Tibial nerve (tissue), 4 donors: Measurements from ENCODE around the gene SIGLEC7. TPM values are rescaled to one million over a fixed set of nuclear protein-coding genes. Genes with fewer than 3 reads are reported as not detected.

Experiments used
- DNase-seq, 2 donors: peaks; one replicate each; pipeline ENCODE4 v3.0.0-alpha.2; 2019; ENCODE audit warnings: low spot score in 2 of 2
- H3K27ac ChIP-seq, 4 donors: fragments of 200-600 bp; sonication (generic) in 3 of 4; one replicate each; pipeline ENCODE4 v1.5.1; 2017 to 2019; ENCODE audit warnings: mild to moderate bottlenecking in 1 of 4
- H3K27me3 ChIP-seq, 2 donors: fragments of 200-600 bp; sonication (generic) in 1 of 2; one replicate each; pipeline versions ENCODE4 v1.5.1 to v1.6.0; 2017 to 2019
- H3K36me3 ChIP-seq, 3 donors: fragments of 200-600 bp; sonication (generic); one replicate each; pipeline ENCODE4 v1.5.1; 2018 to 2019
- H3K4me1 ChIP-seq, 4 donors: fragments of 200-600 bp; sonication (generic) in 3 of 4; one replicate each; pipeline ENCODE4 v1.5.1; 2017 to 2019
- H3K4me3 ChIP-seq, 4 donors: fragments of 200-600 bp; sonication (generic) in 3 of 4; one replicate each; pipeline ENCODE4 v1.5.1; 2017 to 2019; ENCODE audit warnings: mild to moderate bottlenecking in 1 of 4, moderate library complexity in 1 of 4
- H3K9me3 ChIP-seq, 4 donors: fragments of 200-600 bp; sonication (generic) in 3 of 4; one replicate each; pipeline ENCODE4 v1.5.1; 2017 to 2019
- CTCF ChIP-seq, 5 experiments: fragments of 200-600 bp in 3 of 5; fragments of 450-650 bp in 2 of 5; sonication (generic) in 3 of 5; IDR thresholded peaks; one replicate each; pipeline ENCODE4 v1.5.1; 2016 to 2019; ENCODE audit warnings: antibody characterized with exemption in 5 of 5, mild to moderate bottlenecking in 3 of 5, moderate library complexity in 2 of 5
- EP300 ChIP-seq, 2 donors: sonication (generic); formaldehyde crosslinking; IDR thresholded peaks; one replicate each; pipeline ENCODE4 v1.6.1; 2017; ENCODE audit warnings: antibody characterized with exemption in 2 of 2, mild to moderate bottlenecking in 1 of 2
- POLR2A ChIP-seq, 2 donors: fragments of 450-650 bp; IDR thresholded peaks; one replicate each; pipeline ENCODE4 v1.6.1; 2017; ENCODE audit warnings: antibody characterized with exemption in 2 of 2, mild to moderate bottlenecking in 2 of 2, moderate library complexity in 2 of 2
- WGBS, 2 donors: methylation state at CpG; one replicate each; pipeline ENCODE4 v1.1.5; 2018; 5-methylcytosine and 5-hydroxymethylcytosine counted together
- total RNA-seq, 4 donors: library from RNA; depleted of rRNA; stranded (reverse); fragments of >200 nt; gene quantifications; one replicate each; pipeline ENCODE4 v1.1.0, GENCODE V29; 2016

The SIGLEC7 gene
- total RNA-seq, 4 donors from 2014 or later, result 0.42 to 7.5 (median 1.1) TPM

- H3K4me3 ChIP-seq, result no peak overlapping the region
- no peak for DNase-seq
- WGBS, 2 donors, result 78 to 84% methylated on average over 4 of the region's 4 CpGs
- no peak for TF ChIP-seq CTCF (IDR thresholded peaks at IDR 0.05)
- TF ChIP-seq POLR2A (IDR thresholded peaks at IDR 0.05), result no peak
- no peak for TF ChIP-seq EP300 (IDR thresholded peaks at IDR 0.05)
- no peak overlapping the region for H3K27ac ChIP-seq
- H3K4me1 ChIP-seq, result no peaks in the 10 kb centered on the region
- no peaks in the 10 kb centered on the region for H3K27me3 ChIP-seq
- H3K36me3 ChIP-seq, result no peaks in the 10 kb centered on the region
- no peaks in the 10 kb centered on the region for H3K9me3 ChIP-seq
These were observed 17.6 kb downstream of the SIGLEC7 start for GRCh38 chr19:51159656-51160055.

- no peak for TF ChIP-seq POLR2A (IDR thresholded peaks at IDR 0.05)
- no peak for TF ChIP-seq CTCF (IDR thresholded peaks at IDR 0.05)
- no peak for TF ChIP-seq EP300 (IDR thresholded peaks at IDR 0.05)
- H3K27ac ChIP-seq, result no peak overlapping the region
- DNase-seq, result no peak
- 72 to 88% methylated on average over 1 of the region's 1 CpG for WGBS, 2 donors
- no peaks in the 10 kb centered on the region for H3K4me1 ChIP-seq
- H3K4me3 ChIP-seq, result no peak overlapping the region
- H3K36me3 ChIP-seq, result no peaks in the 10 kb centered on the region
- H3K9me3 ChIP-seq, result no peaks in the 10 kb centered on the region
- H3K27me3 ChIP-seq, result no peaks in the 10 kb centered on the region
These were observed 19.2 kb downstream of the SIGLEC7 start for GRCh38 chr19:51161266-51161665.

GRCh38 chr19:51161867-51162496 lies 19.9 kb downstream of the SIGLEC7 start:
- Histone ChIP-seq H3K9me3 (no peaks in the 10 kb centered on the region), H3K36me3 (no peaks in the 10 kb centered on the region), H3K4me3 (no peak overlapping the region), H3K27me3 (no peaks in the 10 kb centered on the region), H3K4me1 (no peaks in the 10 kb centered on the region), H3K27ac (no peak overlapping the region)
- 85 to 89% methylated on average over 4 of the region's 4 CpGs for WGBS, 2 donors
- TF ChIP-seq POLR2A (IDR thresholded peaks at IDR 0.05), result no peak
- no peak for TF ChIP-seq EP300 (IDR thresholded peaks at IDR 0.05)
- TF ChIP-seq CTCF (IDR thresholded peaks at IDR 0.05), result no peak
- DNase-seq, result no peak

GRCh38 chr19:51163257-51163656 lies 21.2 kb downstream of the SIGLEC7 start:
- no peak overlapping the region for H3K27ac ChIP-seq
- H3K4me1 ChIP-seq, result no peaks in the 10 kb centered on the region
- no peak for TF ChIP-seq POLR2A (IDR thresholded peaks at IDR 0.05)
- TF ChIP-seq EP300 (IDR thresholded peaks at IDR 0.05), result no peak
- no peak for TF ChIP-seq CTCF (IDR thresholded peaks at IDR 0.05)
- 75 to 79% methylated on average over 3 of the region's 3 CpGs for WGBS, 2 donors
- no peaks in the 10 kb centered on the region for H3K27me3 ChIP-seq
- no peaks in the 10 kb centered on the region for H3K9me3 ChIP-seq
- no peak overlapping the region for H3K4me3 ChIP-seq
- no peaks in the 10 kb centered on the region for H3K36me3 ChIP-seq
- DNase-seq, result no peak

- Histone ChIP-seq H3K27me3 (no peaks in the 10 kb centered on the region), H3K9me3 (no peaks in the 10 kb centered on the region), H3K36me3 (no peaks in the 10 kb centered on the region), H3K4me1 (peaks cover 0 to 3% (median 0%) of the 10 kb centered on the region in 4 donors), H3K4me3 (no peak overlapping the region), H3K27ac (no peak overlapping the region)
- TF ChIP-seq CTCF (IDR thresholded peaks at IDR 0.05) (no peak), POLR2A (IDR thresholded peaks at IDR 0.05) (no peak), EP300 (IDR thresholded peaks at IDR 0.05) (no peak)
- 48 to 66% methylated on average over 3 of the region's 3 CpGs for WGBS, 2 donors
- no peak for DNase-seq
These were observed 22.1 kb downstream of the SIGLEC7 start for GRCh38 chr19:51164215-51164614.
